GM18519 (cell line): ENCODE measurements around the gene GALNT18.

Experiments used
- ATAC-seq: cut with Tn5 transposase; IDR thresholded peaks from one replicate; pipeline ENCODE4 v1.9.1; 2021; ENCODE audit warnings: mild to moderate bottlenecking, moderate library complexity; ENCODE audit not compliant: unreplicated experiment, low FRiP score

Gene GALNT18

GRCh38 chr11:11293798-11294550 is 327.8 kb downstream of the GALNT18 start:
- no peak for ATAC-seq

- ATAC-seq: no peak
Measured at GRCh38 chr11:11292839-11293238, 329.0 kb downstream of the GALNT18 start.

GRCh38 chr11:11291041-11292015 is 330.5 kb downstream of the GALNT18 start:
- no peak for ATAC-seq

DNA sequence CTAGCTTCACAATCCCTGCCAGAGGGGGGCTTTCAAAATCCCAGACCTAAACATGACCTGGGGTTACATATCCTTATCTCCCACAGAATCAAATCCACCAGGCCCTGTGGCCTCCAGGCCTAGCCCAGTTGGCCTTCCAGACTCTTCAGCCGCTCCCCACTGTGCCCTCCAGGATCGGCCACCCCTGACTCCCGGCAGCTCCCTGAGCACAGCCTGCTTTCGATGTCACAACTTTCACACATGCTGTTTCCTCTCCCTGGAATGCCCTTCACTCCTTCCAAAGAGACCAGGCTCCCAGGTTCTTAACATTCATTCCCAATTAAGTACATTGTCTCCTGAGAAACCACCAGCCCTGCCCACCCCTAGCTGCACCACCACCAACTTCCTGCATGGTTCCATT is 331.5 kb downstream of the GALNT18 start:
- ATAC-seq: no peak

- no peak for ATAC-seq
Measured at GRCh38 chr11:11289669-11290068, 332.1 kb downstream of the GALNT18 start.

DNA sequence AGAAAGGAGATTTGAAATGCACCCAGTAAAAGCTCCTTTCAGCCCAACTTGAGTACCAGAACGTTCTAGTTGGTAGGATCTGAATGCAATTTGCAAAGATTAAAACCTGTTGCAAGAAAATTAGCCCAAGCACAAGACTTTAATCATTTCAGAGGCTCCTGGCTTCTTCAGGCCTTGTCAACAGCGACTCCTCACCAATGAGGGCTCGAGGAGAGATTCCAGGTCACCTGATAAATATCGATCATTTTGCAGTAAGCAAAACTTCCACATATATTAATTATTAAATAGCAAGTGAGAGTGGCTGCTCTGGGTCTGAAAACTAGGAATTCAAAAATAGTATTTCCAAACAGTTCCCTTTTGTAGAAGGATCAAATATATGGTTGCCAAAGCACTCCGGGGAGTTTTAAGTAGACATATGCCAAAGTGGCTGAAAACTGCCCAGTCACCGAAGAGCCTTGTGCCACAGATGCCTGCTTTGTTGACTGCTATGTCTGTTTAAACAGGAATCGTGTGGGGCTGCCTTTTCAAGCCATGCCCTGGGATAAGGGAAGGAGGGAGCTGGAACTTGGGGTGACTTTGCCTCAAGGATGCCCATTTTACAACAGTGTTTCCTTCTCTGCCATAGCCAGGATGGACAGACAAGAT is 332.7 kb downstream of the GALNT18 start:
- no peak for ATAC-seq

DNA sequence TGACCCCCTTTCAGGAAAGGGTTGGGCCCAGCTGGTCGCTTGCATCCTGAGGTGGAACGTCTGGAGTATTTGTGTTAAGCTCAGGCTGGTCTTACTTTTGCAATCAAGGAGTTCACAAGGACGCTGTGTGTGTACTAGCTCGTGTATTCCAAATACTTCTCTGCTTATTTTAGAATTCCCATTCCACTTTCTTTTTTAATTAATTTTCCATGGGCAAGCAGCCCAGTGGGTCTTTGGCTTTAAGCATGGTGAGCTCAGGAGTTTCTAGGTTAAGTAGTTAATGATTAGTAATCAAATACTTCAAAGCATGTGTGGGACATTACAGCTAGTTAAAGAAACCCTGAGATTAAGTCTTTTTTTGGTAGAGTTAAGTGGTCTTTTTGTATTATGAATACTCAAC is 337.3 kb downstream of the GALNT18 start:
- no peak for ATAC-seq

DNA sequence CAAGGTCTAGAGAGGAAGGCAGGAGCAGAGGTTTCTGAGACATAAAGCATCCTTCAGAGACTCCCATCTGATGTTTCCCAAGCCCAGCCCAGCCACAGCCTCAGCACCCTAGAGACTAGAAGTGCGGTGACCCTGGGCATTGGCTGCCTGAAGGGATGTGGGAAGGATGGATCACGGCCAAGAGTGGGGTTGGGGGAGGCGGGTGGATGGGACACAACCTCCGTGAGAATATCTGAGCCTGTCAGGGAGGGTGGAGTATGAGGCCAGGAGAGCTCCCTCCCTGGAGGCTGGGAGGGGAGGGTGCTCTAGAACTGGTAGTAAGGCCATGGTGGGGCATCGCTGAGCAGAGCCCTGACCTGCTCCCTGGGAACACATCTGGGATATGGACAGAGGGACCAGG is 340.2 kb downstream of the GALNT18 start:
- ATAC-seq: no peak

- no peak for ATAC-seq
Measured at GRCh38 chr11:11280826-11281225, 341.0 kb downstream of the GALNT18 start.

- ATAC-seq: no peak
Measured at GRCh38 chr11:11279956-11280689, 341.7 kb downstream of the GALNT18 start.

DNA sequence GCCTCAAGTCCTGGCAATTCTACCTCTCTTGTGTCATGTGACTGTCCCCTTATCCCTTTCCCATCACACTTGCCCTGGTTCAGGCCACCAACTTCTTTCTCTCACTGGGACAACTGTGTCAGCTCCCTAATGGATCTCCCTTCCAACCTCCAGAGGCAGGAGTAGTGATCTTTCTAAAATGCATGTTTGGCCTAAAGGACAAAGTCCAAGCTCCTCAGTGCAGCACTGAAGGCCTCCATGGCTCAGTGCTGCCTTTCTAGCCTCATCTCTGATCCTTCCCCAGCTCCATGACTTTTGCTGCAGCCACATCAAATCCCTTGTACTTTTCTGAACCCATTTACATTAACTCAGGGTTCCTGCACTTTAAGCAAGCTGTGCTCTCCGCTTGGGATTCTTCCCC is 349.6 kb downstream of the GALNT18 start:
- ATAC-seq: no peak

DNA sequence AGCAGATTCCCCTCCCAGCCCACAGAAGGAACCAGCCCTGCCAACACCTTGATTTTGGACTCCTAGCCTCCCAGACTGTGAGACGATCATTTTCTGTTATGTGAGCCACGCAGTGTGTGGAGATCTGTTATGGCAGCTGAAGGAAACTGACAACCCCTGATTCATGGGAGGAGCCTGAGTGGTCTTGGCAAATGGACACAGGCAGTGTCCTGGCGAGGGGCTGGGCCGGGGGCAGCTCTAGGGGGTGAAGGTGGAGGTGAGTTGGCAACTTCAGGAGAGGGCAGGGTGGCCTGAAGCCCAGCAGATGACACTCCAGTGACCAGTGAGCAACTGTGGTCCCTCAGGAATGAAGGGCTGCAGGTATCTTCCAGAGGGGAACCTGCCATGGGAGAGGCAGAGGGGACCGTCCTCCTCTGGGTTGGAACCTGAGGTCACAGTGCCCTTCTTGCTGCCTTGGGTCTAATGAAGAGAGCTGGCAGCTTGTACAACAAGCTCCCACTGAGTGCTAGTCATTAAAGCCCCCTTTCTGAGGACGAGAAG is 351.5 kb downstream of the GALNT18 start:
- no peak for ATAC-seq

- ATAC-seq: no peak
Measured at GRCh38 chr11:11268706-11269105, 353.1 kb downstream of the GALNT18 start.

GRCh38 chr11:11268119-11268518 is 353.7 kb downstream of the GALNT18 start:
- no peak for ATAC-seq

DNA sequence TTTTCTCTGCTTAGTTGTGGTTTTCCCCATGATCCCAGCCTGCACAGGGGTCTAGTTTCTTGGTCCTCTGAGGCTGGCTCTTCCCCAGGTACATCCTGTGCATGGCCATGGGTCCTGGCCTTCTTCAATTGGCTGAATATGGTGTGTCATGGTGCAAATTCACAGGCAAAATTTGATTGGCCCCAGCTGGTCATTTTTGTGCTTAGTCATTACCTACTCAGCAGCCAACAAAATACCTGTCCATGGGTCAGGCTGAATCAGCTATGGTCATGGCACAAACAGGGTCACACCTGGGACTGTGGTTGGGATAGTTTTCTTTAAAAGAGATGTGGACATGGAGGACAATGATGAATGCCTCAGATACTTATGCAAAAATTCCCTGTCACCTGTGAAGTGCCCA is 354.5 kb downstream of the GALNT18 start:
- ATAC-seq: no peak

GRCh38 chr11:11265994-11266606 is 355.7 kb downstream of the GALNT18 start:
- ATAC-seq: no peak

GRCh38 chr11:11265320-11265719 is 356.5 kb downstream of the GALNT18 start:
- ATAC-seq: no peak

GRCh38 chr11:11263238-11264005 is 358.4 kb downstream of the GALNT18 start:
- no peak for ATAC-seq
